Activated T-cell treated with anti-CD3 and anti-CD28 coated beads, Interleukin-2, amount 50 U/mL, for 1 hour (primary cell): ENCODE results near the gene AGAP1.

Experiments
- DNase-seq: peaks from one replicate; pipeline ENCODE4 v3.0.0-alpha.2; 2020

AGAP1 gene

GRCh38 chr2:235493775-235494715, at the start of gene AGAP1:
TSS of gene AGAP1 (plus strand) at chr2:235494043.
- peak; percentile 28 for DNase-seq

GRCh38 chr2:235444101-235444597, 49.7 kb upstream of the AGAP1 start:
- DNase-seq: no peak

GRCh38 chr2:235445116-235445515, 48.7 kb upstream of the AGAP1 start:
- no peak for DNase-seq

- DNase-seq: no peak
Measured at GRCh38 chr2:235446082-235446481, 47.8 kb upstream of the AGAP1 start.

- no peak for DNase-seq
Measured at GRCh38 chr2:235447210-235447609, 46.6 kb upstream of the AGAP1 start.

GRCh38 chr2:235449568-235449967, 44.3 kb upstream of the AGAP1 start:
- DNase-seq: no peak

GRCh38 chr2:235453605-235454151, 40.2 kb upstream of the AGAP1 start:
- DNase-seq: no peak

GRCh38 chr2:235458839-235459273, 35.0 kb upstream of the AGAP1 start:
- DNase-seq: no peak

- no peak for DNase-seq
Measured at GRCh38 chr2:235460548-235461047, 33.2 kb upstream of the AGAP1 start.

GRCh38 chr2:235461763-235462414, 32.0 kb upstream of the AGAP1 start:
- DNase-seq: no peak

- no peak for DNase-seq
Measured at GRCh38 chr2:235462415-235462790, 31.4 kb upstream of the AGAP1 start.

GRCh38 chr2:235463893-235464292, 29.9 kb upstream of the AGAP1 start:
- DNase-seq: no peak

GRCh38 chr2:235467588-235467987, 26.3 kb upstream of the AGAP1 start:
- no peak for DNase-seq

GRCh38 chr2:235468978-235469655, 24.7 kb upstream of the AGAP1 start:
- DNase-seq: no peak

GRCh38 chr2:235471186-235471747, 22.6 kb upstream of the AGAP1 start:
- DNase-seq: no peak

GRCh38 chr2:235472443-235472842, 21.4 kb upstream of the AGAP1 start:
- DNase-seq: no peak

- no peak for DNase-seq
Measured at GRCh38 chr2:235478609-235479008, 15.2 kb upstream of the AGAP1 start.

- DNase-seq: no peak
Measured at GRCh38 chr2:235479604-235480003, 14.2 kb upstream of the AGAP1 start.

GRCh38 chr2:235480614-235481013, 13.2 kb upstream of the AGAP1 start:
- no peak for DNase-seq

- DNase-seq: no peak
Measured at GRCh38 chr2:235483313-235483712, 10.5 kb upstream of the AGAP1 start.

- no peak for DNase-seq
Measured at GRCh38 chr2:235485362-235485761, 8.5 kb upstream of the AGAP1 start.

GRCh38 chr2:235486729-235487128, 7.1 kb upstream of the AGAP1 start:
- DNase-seq: no peak

GRCh38 chr2:235489897-235490296, 3.9 kb upstream of the AGAP1 start:
- DNase-seq: no peak
